Astrocyte (in vitro differentiated cells and primary cell): ENCODE results near the gene CACNA1D. TPM values are rescaled to one million over a fixed set of nuclear protein-coding genes. Genes with fewer than 3 reads are reported as not detected.

ENCODE experiments used
- DNase-seq: peaks from one replicate; pipeline ENCODE4 v3.0.0-alpha.2; 2010; ENCODE audit warnings: low read depth
- FAIRE-seq: peaks from 2 replicates; lab custom pipeline; 2011; peaks lifted over from hg19 to GRCh38; lab: Jason Lieb, UNC
- H2AFZ ChIP-seq: 2 replicates; pipeline ENCODE4 v1.6.0; 2012; ENCODE audit warnings: low read depth, low read length, inconsistent platforms
- H3K27ac ChIP-seq: 2 replicates; pipeline ENCODE4 v1.5.1; 2011; ENCODE audit warnings: low read depth, low read length, inconsistent platforms
- H3K27me3 ChIP-seq: 2 replicates; pipeline ENCODE4 v1.6.0; 2011; ENCODE audit warnings: low read length, inconsistent platforms; ENCODE audit not compliant: insufficient read depth
- H3K36me3 ChIP-seq: 2 replicates; pipeline ENCODE4 v1.5.1; 2011; ENCODE audit warnings: low read length, inconsistent platforms; ENCODE audit not compliant: insufficient read depth
- H3K4me1 ChIP-seq: 2 replicates; pipeline ENCODE4 v1.5.1; 2011; ENCODE audit warnings: low read length, inconsistent platforms; ENCODE audit not compliant: insufficient read depth
- H3K4me2 ChIP-seq: 2 replicates; pipeline ENCODE4 v1.6.0; 2012; ENCODE audit warnings: low read length, inconsistent platforms
- H3K4me3 ChIP-seq: 2 replicates; pipeline ENCODE4 v1.5.1; 2011; ENCODE audit warnings: low read depth, mild to moderate bottlenecking, low read length, inconsistent platforms; ENCODE audit not compliant: insufficient read depth
- H3K79me2 ChIP-seq: 2 replicates; pipeline ENCODE4 v1.6.0; 2012; ENCODE audit warnings: mild to moderate bottlenecking, low read length, inconsistent platforms; ENCODE audit not compliant: insufficient read depth
- H3K9ac ChIP-seq: 2 replicates; pipeline ENCODE4 v1.6.0; 2012; ENCODE audit warnings: mild to moderate bottlenecking, low read length, inconsistent platforms
- H3K9me3 ChIP-seq: 2 replicates; pipeline ENCODE4 v1.5.1; 2012; ENCODE audit warnings: low read depth, mild to moderate bottlenecking, low read length, inconsistent platforms; ENCODE audit not compliant: insufficient read depth
- H4K20me1 ChIP-seq: 2 replicates; pipeline ENCODE4 v1.6.0; 2012; ENCODE audit warnings: low read length, inconsistent platforms; ENCODE audit not compliant: insufficient read depth
- H3K27ac Mint-ChIP-seq: one replicate; pipeline ENCODE4 v1.8.0; 2021; ENCODE audit warnings: mild to moderate bottlenecking, mixed read lengths; ENCODE audit not compliant: unreplicated experiment
- H3K27me3 Mint-ChIP-seq: one replicate; pipeline ENCODE4 v1.8.0; 2021; ENCODE audit warnings: low read depth, mixed read lengths; ENCODE audit not compliant: unreplicated experiment
- H3K36me3 Mint-ChIP-seq: one replicate; pipeline ENCODE4 v1.8.0; 2021; ENCODE audit warnings: low read depth, mixed read lengths; ENCODE audit not compliant: unreplicated experiment
- H3K4me1 Mint-ChIP-seq: one replicate; pipeline ENCODE4 v1.8.0; 2021; ENCODE audit warnings: low read depth, mixed read lengths; ENCODE audit not compliant: unreplicated experiment
- H3K4me3 Mint-ChIP-seq: one replicate; pipeline ENCODE4 v1.8.0; 2021; ENCODE audit warnings: mild to moderate bottlenecking, moderate library complexity, mixed read lengths; ENCODE audit not compliant: unreplicated experiment
- H3K9me3 Mint-ChIP-seq: one replicate; pipeline ENCODE4 v1.8.0; 2021; ENCODE audit warnings: mild to moderate bottlenecking, mixed read lengths; ENCODE audit not compliant: unreplicated experiment
- EZH2 ChIP-seq: IDR thresholded peaks from 2 replicates; pipeline ENCODE4 v1.6.1; 2012; ENCODE audit warnings: mild to moderate bottlenecking, low read length, inconsistent platforms; ENCODE audit not compliant: insufficient read depth
- total RNA-seq: library from RNA; stranded (reverse); gene quantifications from 2 replicates; pipeline ENCODE4 v1.2.1, GENCODE V29; 2021
- TF ChIP-seq, protein P1 (sequence below): IDR thresholded peaks from 2 replicates; pipeline ENCODE4 v1.5.1; 2011; ENCODE audit warnings: low read depth, mild to moderate bottlenecking, inconsistent platforms, low read length, moderate library complexity; ENCODE audit not compliant: insufficient read depth

Gene CACNA1D
- total RNA-seq, 1 donor from 2014 or later: 0.41 TPM

DNA sequence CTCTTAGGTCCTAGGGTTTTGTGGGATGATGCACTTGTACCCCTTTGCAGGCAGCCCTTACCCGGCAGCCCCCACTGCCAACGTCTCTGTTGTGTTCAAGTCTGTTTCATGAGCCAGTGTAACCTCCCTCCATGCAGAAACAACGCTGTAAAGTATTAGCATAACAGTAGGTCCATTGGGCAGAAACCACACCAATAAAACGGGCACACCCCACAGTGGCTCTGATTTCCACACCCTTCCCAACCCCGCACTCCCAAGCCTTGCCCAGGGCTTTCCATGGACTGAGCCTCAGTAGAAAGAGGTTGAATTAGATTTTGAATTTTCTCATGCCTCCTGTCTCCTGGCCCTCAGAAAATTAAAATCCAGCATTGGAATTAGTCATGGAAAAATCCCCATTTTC, 124.5 kb downstream of the CACNA1D start:
- H3K79me2 ChIP-seq: no peaks in the 10 kb centered on the region
- no peak overlapping the region for H3K4me2 ChIP-seq
- Mint-ChIP-seq H3K27ac (no peak overlapping the region), H3K4me3 (no peak overlapping the region), H3K4me1 (peaks cover 5% of the 10 kb centered on the region), H3K27me3 (peaks cover 17% of the 10 kb centered on the region), H3K9me3 (no peaks in the 10 kb centered on the region), H3K36me3 (no peaks in the 10 kb centered on the region)
- no peaks in the 10 kb centered on the region for H3K9me3 ChIP-seq
- no peak for TF ChIP-seq EZH2
- TF ChIP-seq, protein P1, sequence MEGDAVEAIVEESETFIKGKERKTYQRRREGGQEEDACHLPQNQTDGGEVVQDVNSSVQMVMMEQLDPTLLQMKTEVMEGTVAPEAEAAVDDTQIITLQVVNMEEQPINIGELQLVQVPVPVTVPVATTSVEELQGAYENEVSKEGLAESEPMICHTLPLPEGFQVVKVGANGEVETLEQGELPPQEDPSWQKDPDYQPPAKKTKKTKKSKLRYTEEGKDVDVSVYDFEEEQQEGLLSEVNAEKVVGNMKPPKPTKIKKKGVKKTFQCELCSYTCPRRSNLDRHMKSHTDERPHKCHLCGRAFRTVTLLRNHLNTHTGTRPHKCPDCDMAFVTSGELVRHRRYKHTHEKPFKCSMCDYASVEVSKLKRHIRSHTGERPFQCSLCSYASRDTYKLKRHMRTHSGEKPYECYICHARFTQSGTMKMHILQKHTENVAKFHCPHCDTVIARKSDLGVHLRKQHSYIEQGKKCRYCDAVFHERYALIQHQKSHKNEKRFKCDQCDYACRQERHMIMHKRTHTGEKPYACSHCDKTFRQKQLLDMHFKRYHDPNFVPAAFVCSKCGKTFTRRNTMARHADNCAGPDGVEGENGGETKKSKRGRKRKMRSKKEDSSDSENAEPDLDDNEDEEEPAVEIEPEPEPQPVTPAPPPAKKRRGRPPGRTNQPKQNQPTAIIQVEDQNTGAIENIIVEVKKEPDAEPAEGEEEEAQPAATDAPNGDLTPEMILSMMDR: no peak
- no peak for FAIRE-seq
- no peaks in the 10 kb centered on the region for H3K36me3 ChIP-seq
- no peaks in the 10 kb centered on the region for H3K27me3 ChIP-seq
- no peak for DNase-seq
- H2AFZ ChIP-seq: no peak overlapping the region
- no peak overlapping the region for H3K4me3 ChIP-seq
- H3K4me1 ChIP-seq: no peaks in the 10 kb centered on the region
- no peak overlapping the region for H3K9ac ChIP-seq
- no peak overlapping the region for H3K27ac ChIP-seq
- H4K20me1 ChIP-seq: no peaks in the 10 kb centered on the region

DNA sequence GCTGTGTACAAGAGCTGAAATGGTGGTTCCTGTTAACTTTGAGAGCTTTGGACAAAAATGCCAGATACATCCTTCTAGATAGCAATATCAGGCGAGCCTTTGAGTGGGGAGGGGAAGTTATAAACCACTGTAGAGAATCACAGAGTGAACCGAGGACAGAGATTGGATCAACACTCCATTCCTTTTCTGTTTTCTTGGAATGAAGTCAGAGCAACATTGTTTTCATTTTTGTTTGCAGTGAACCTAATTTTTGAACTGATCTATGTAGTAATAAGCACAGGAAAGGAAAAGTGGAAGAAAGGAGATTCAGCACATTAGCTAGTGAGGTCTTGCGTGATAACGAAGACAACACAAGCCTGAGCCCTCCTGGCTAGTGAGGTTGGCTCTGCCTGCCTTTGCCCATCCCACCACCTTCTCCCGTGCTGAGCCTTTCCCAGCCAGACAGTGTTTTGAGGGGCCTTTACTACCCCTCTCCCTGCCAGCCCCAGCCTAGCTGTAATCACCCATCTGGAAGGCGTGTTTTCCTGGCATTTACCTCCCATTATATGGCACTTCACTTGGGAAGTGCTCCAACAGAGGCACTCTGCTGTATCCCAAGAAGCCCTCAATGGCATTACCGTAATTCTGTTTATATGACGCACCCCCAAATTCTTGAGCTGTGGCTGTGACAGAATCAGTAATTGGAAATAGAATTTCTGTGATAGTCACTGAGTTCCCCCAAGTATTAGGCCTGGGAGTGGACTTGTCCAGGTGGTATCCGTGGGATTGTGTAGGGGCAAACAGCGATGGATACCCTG, 129.8 kb downstream of the CACNA1D start:
- no peak for DNase-seq
- no peak overlapping the region for H3K27ac Mint-ChIP-seq
- H4K20me1 ChIP-seq: no peaks in the 10 kb centered on the region
- peaks cover 41% of the 10 kb centered on the region for H3K27me3 Mint-ChIP-seq
- no peak overlapping the region for H3K4me2 ChIP-seq
- no peak overlapping the region for H3K4me3 Mint-ChIP-seq
- no peaks in the 10 kb centered on the region for H3K9me3 ChIP-seq
- TF ChIP-seq, protein P1: no peak
- TF ChIP-seq EZH2: no peak
- H3K9me3 Mint-ChIP-seq: no peaks in the 10 kb centered on the region
- H3K79me2 ChIP-seq: no peaks in the 10 kb centered on the region
- no peaks in the 10 kb centered on the region for H3K36me3 Mint-ChIP-seq
- H3K4me1 Mint-ChIP-seq: no peaks in the 10 kb centered on the region
- no peak for FAIRE-seq
- no peaks in the 10 kb centered on the region for H3K4me1 ChIP-seq
- no peaks in the 10 kb centered on the region for H3K27me3 ChIP-seq
- no peak overlapping the region for H3K4me3 ChIP-seq
- H3K9ac ChIP-seq: no peak overlapping the region
- H3K36me3 ChIP-seq: no peaks in the 10 kb centered on the region
- no peak overlapping the region for H2AFZ ChIP-seq
- H3K27ac ChIP-seq: no peak overlapping the region

DNA sequence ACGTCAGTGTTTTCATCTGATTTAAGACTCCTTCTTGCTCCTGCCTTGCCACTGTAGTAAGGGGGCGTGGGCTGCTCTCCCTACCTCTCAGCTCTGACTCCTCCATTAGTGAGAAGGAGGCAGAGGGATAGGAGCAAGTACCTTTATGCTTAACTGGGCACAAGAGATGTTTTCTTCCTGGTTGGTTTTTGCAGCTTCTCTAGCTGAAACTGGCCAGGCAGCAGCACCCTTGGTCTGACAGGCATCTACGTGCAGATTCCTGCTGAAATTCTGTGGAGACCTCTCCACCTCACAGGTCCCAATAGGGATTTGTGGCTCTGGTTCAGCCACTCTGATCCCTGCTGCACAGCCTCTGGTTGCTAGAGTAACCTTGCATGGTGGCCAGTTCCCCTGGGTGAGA, 132.5 kb downstream of the CACNA1D start:
- no peaks in the 10 kb centered on the region for H3K27me3 ChIP-seq
- Mint-ChIP-seq H3K27me3 (peaks cover 28% of the 10 kb centered on the region), H3K4me3 (no peak overlapping the region), H3K27ac (no peak overlapping the region), H3K36me3 (no peaks in the 10 kb centered on the region), H3K9me3 (no peaks in the 10 kb centered on the region), H3K4me1 (peaks cover 5% of the 10 kb centered on the region)
- H3K36me3 ChIP-seq: no peaks in the 10 kb centered on the region
- H4K20me1 ChIP-seq: no peaks in the 10 kb centered on the region
- TF ChIP-seq, protein P1: no peak
- TF ChIP-seq EZH2: no peak
- no peaks in the 10 kb centered on the region for H3K9me3 ChIP-seq
- no peak overlapping the region for H3K4me2 ChIP-seq
- no peak overlapping the region for H3K4me3 ChIP-seq
- H2AFZ ChIP-seq: no peak overlapping the region
- no peak overlapping the region for H3K9ac ChIP-seq
- no peak overlapping the region for H3K27ac ChIP-seq
- FAIRE-seq (no peak), DNase-seq (no peak)
- H3K4me1 ChIP-seq: no peaks in the 10 kb centered on the region
- no peaks in the 10 kb centered on the region for H3K79me2 ChIP-seq
